Esophagus squamous epithelium (tissue), 5 donors: ENCODE data around the gene FIG4. TPM values are rescaled to one million over a fixed set of nuclear protein-coding genes. Genes with fewer than 3 reads are reported as not detected.

Source experiments
- DNase-seq: peaks from one replicate; lab custom pipeline; 2025; lab: John Stamatoyannopoulos, UW
- H3K27ac ChIP-seq, 4 donors: fragments of 200-600 bp; sonication (generic); one replicate each; pipeline ENCODE4 v1.5.1; 2016 to 2019; ENCODE audit warnings: mild to moderate bottlenecking in 1 of 4
- H3K27me3 ChIP-seq, 4 donors: fragments of 200-600 bp; sonication (generic); 1 replicate in 3 of 4; 2 replicates in 1 of 4; pipeline versions ENCODE4 v1.5.1 to v1.6.0; 2017 to 2021; ENCODE audit warnings: antibody characterized with exemption in 1 of 4
- H3K36me3 ChIP-seq, 3 donors: fragments of 200-600 bp; sonication (generic); one replicate each; pipeline ENCODE4 v1.5.1; 2016 to 2019
- H3K4me1 ChIP-seq, 3 donors: fragments of 200-600 bp; sonication (generic); one replicate each; pipeline ENCODE4 v1.5.1; 2017 to 2019
- H3K4me3 ChIP-seq, 4 donors: fragments of 200-600 bp; sonication (generic); 1 replicate in 3 of 4; 2 replicates in 1 of 4; pipeline ENCODE4 v1.5.1; 2016 to 2019; ENCODE audit warnings: mild to moderate bottlenecking in 2 of 4, moderate library complexity in 1 of 4
- H3K9me3 ChIP-seq, 3 donors: fragments of 200-600 bp; sonication (generic); one replicate each; pipeline ENCODE4 v1.5.1; 2016 to 2019
- POLR2A ChIP-seq, 4 donors: fragments of 450-650 bp; IDR thresholded peaks; one replicate each; pipeline ENCODE4 v1.6.1; 2017; ENCODE audit warnings: antibody characterized with exemption in 4 of 4, mild to moderate bottlenecking in 4 of 4, moderate library complexity in 3 of 4
- WGBS, 2 donors: methylation state at CpG; one replicate each; pipeline ENCODE4 v1.1.5; 2018; 5-methylcytosine and 5-hydroxymethylcytosine counted together
- intact Hi-C: fragments of 100-400 bp; cut with DNase I; formaldehyde crosslinking; loops from one replicate; pipeline ENCODE4 v1.15.0; 2022
- total RNA-seq, 4 donors: library from RNA; depleted of rRNA; stranded (reverse); fragments of >200 nt; gene quantifications; one replicate each; pipeline ENCODE4 v1.1.0, GENCODE V29; 2016
- TF ChIP-seq, protein P1 (sequence below), 6 experiments: fragments of 450-650 bp in 4 of 6; fragments of 200-600 bp in 2 of 6; sonication (generic) in 2 of 6; IDR thresholded peaks; one replicate each; pipeline ENCODE4 v1.5.1; 2016 to 2019; ENCODE audit warnings: antibody characterized with exemption in 6 of 6, mild to moderate bottlenecking in 4 of 6, moderate library complexity in 4 of 6
- donor health status: DM: yes; HTN: yes; CAD: no.

The FIG4 gene
- total RNA-seq, 4 donors from 2014 or later = 7.0 to 11.3 (median 9.1) TPM

DNA sequence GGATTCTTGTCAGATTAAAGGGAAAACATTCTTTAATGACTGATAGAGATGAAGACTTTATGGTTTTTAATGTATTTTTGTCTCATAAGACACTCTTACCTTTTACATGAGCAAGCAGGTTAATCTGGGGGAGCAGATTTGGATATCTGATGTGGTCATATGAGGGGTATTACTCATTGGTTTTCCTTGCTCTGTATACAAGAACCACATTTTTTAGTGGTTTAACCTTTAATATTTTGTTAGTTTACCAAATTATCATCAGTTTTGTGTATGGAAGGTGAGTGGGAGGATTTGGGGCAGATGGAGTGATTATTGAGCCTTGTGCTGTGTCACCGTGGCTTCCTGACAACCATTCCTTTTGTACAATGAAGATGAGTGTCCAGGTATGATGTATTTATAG, 112.9 kb downstream of the FIG4 start:
- no peaks in the 10 kb centered on the region for H3K27me3 ChIP-seq
- 69 to 75% methylated on average over 1 of the region's 1 CpG for WGBS, 2 donors
- H3K9me3 ChIP-seq = no peaks in the 10 kb centered on the region
- H3K4me3 ChIP-seq = no peak overlapping the region
- H3K27ac ChIP-seq = no peak overlapping the region
- DNase-seq = no peak
- TF ChIP-seq, protein P1, sequence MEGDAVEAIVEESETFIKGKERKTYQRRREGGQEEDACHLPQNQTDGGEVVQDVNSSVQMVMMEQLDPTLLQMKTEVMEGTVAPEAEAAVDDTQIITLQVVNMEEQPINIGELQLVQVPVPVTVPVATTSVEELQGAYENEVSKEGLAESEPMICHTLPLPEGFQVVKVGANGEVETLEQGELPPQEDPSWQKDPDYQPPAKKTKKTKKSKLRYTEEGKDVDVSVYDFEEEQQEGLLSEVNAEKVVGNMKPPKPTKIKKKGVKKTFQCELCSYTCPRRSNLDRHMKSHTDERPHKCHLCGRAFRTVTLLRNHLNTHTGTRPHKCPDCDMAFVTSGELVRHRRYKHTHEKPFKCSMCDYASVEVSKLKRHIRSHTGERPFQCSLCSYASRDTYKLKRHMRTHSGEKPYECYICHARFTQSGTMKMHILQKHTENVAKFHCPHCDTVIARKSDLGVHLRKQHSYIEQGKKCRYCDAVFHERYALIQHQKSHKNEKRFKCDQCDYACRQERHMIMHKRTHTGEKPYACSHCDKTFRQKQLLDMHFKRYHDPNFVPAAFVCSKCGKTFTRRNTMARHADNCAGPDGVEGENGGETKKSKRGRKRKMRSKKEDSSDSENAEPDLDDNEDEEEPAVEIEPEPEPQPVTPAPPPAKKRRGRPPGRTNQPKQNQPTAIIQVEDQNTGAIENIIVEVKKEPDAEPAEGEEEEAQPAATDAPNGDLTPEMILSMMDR (IDR thresholded peaks at IDR 0.05) = no peak
- TF ChIP-seq POLR2A (IDR thresholded peaks at IDR 0.05) = no peak
- peaks cover 0 to 14% (median 0%) of the 10 kb centered on the region in 3 donors for H3K36me3 ChIP-seq
- peaks cover 0 to 18% (median 0%) of the 10 kb centered on the region in 3 donors for H3K4me1 ChIP-seq
- intact Hi-C loops = no loop called here

DNA sequence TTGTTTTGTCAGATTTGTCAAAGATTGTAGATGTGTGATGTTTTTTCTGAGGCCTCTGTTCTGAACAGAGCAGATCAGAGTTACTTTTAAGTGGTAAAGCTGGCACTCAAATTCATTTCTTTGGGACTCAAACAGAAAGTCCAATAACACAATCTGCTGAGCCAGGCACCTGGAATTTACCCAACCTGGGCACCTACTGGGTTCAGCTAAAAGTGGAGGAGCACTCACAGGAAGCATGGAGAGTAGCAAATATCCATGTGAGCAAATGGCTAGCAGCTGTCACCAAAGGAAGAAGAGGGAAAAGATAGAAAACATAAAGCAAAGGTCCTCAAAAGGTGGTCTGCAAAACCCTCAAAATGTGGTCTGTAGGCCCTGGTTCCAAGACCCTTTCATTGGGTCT, 116.8 kb downstream of the FIG4 start:
- H3K27me3 ChIP-seq = no peaks in the 10 kb centered on the region
- H3K9me3 ChIP-seq = no peaks in the 10 kb centered on the region
- intact Hi-C loops = no loop called here
- H3K4me1 ChIP-seq = no peaks in the 10 kb centered on the region
- TF ChIP-seq POLR2A (IDR thresholded peaks at IDR 0.05) = no peak
- TF ChIP-seq, protein P1 (IDR thresholded peaks at IDR 0.05) = no peak
- H3K36me3 ChIP-seq = peaks cover 0 to 10% (median 0%) of the 10 kb centered on the region in 3 donors
- no peak overlapping the region for H3K4me3 ChIP-seq
- no peak overlapping the region for H3K27ac ChIP-seq
- DNase-seq = no peak

DNA sequence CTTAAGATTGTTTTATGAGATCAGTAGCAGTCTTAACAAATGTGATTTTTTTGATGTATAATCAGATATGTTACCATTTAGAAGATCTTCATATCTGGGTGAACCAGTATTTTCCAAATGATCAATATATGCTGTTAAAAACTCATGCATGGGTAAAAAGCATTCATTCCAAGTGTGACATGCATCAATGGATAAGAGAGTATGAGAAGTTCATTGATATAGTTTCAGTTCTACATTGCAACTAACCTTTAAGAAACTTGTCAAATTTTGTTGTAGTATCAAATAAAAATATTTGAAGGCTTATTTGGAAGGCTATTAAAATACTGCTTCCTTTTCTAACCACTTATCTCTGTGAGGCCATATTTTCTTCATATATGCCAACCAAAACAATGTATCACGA, 117.7 kb downstream of the FIG4 start:
- peaks cover 0 to 11% (median 0%) of the 10 kb centered on the region in 3 donors for H3K36me3 ChIP-seq
- no peak overlapping the region for H3K27ac ChIP-seq
- TF ChIP-seq, protein P1 (IDR thresholded peaks at IDR 0.05) = no peak
- no peak for TF ChIP-seq POLR2A (IDR thresholded peaks at IDR 0.05)
- no peaks in the 10 kb centered on the region for H3K4me1 ChIP-seq
- DNase-seq = no peak
- intact Hi-C loops = no loop called here
- WGBS, 2 donors = 71 to 77% methylated on average over 1 of the region's 1 CpG
- no peaks in the 10 kb centered on the region for H3K9me3 ChIP-seq
- H3K4me3 ChIP-seq = no peak overlapping the region
- no peaks in the 10 kb centered on the region for H3K27me3 ChIP-seq

DNA sequence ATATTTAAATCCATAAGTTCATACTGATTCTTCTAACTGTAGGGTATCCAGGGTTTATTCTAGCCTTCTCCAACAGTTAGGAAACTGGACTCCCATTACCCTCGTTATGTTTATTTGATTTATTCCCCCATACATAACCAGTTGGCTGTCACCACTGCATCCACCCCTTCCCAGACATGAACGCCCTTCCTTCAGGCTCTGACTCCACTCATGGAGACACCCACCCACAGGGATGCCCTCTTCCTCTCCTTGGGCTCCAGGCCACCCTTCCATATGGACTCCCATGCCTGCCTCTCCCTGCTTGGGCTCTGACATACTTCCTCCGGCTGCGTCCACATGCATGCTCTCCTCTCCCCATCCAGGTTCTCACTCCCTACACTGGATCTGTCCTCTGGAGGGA, 124.0 kb downstream of the FIG4 start:
- no peak overlapping the region for H3K27ac ChIP-seq
- DNase-seq = no peak
- H3K36me3 ChIP-seq = peaks cover 0 to 15% (median 0%) of the 10 kb centered on the region in 3 donors
- no peak overlapping the region for H3K4me3 ChIP-seq
- WGBS, 2 donors = 89 to 97% methylated on average over 4 of the region's 4 CpGs
- H3K4me1 ChIP-seq = no peaks in the 10 kb centered on the region
- no peaks in the 10 kb centered on the region for H3K9me3 ChIP-seq
- TF ChIP-seq, protein P1 (IDR thresholded peaks at IDR 0.05) = no peak
- no peak for TF ChIP-seq POLR2A (IDR thresholded peaks at IDR 0.05)
- no peaks in the 10 kb centered on the region for H3K27me3 ChIP-seq
- intact Hi-C loops = no loop called here

DNA sequence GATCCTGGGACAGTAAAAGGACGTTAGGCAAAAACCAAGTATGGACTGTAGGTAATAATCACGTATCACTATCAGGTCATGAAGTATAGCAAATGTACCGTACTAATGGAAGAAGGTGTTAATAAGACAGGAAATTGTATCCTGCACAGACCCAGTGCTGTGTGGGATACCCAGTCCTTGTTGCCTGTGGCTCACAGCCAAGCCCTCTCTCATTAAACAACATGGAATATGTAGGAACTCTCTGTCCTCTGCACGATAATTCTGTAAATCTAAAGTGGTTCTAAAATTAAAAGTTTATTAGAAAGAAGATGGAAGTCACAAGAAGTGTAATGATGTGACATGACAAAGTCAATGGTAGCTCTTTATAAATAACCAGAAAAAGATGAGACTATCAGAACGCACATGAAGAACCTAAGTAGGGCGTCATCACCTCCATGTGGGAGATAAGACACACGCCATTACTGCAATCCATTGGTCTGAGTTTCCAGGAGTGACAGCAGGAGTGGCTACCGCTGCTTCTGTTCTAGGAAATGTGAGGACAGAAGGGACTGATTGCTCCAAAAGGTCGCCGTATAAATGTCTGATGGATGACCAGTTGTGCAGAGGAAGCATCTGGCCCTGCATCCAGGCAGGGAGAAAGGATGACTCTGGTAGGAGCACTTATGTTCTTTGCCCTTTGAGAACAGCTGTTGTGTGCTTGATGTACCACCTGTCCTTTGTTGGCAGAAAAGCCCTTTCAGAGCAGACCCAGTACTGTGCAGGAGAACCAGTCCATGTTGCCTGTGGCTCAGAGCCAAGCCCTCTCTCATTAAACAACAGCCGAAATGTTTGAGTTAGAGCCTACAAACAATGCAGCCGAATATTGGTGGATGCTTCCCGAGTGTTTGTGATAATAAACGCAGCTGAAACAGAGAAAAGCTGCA, 125.6 kb downstream of the FIG4 start:
- Histone ChIP-seq H3K27me3 (no peaks in the 10 kb centered on the region), H3K4me1 (no peaks in the 10 kb centered on the region), H3K36me3 (peaks cover 0 to 10% (median 0%) of the 10 kb centered on the region in 3 donors), H3K27ac (no peak overlapping the region), H3K4me3 (no peak overlapping the region), H3K9me3 (no peaks in the 10 kb centered on the region)
- WGBS, 2 donors = 82 to 91% methylated on average over 13 to 14 of the region's 14 CpGs
- TF ChIP-seq, protein P1 (IDR thresholded peaks at IDR 0.05) = no peak
- no peak for TF ChIP-seq POLR2A (IDR thresholded peaks at IDR 0.05)
- intact Hi-C loops = no loop called here
- no peak for DNase-seq
